BJ (cell line): ENCODE measurements around the gene PHLDB1. TPM values are rescaled to one million over a fixed set of nuclear protein-coding genes. Genes with fewer than 3 reads are reported as not detected.

Experiments used
- CTCF ChIA-PET: fragments of 350-600 bp; formaldehyde crosslinking; extraction: SDS; loops from one replicate; lab custom pipeline; 2021; ENCODE audit warnings: antibody characterized with exemption, inconsistent platforms; lab: Yijun Ruan, JAX
- POLR2A ChIA-PET: fragments of 300-600 bp; sonication (Branson Sonifier 250); formaldehyde crosslinking; extraction: SDS; loops from one replicate; lab custom pipeline; 2021; ENCODE audit warnings: antibody characterized with exemption; lab: Charles Lee
- DNase-seq: peaks from one replicate; pipeline ENCODE4 v3.0.0-alpha.2; 2011; ENCODE audit warnings: low read depth
- H3K27me3 ChIP-seq: 2 replicates; pipeline ENCODE4 v1.6.0; 2011; ENCODE audit warnings: low read length; ENCODE audit not compliant: control insufficient read depth, insufficient read depth
- H3K36me3 ChIP-seq: 2 replicates; pipeline ENCODE4 v1.5.1; 2011; ENCODE audit warnings: low read length; ENCODE audit not compliant: control insufficient read depth, insufficient read depth
- H3K4me3 ChIP-seq: 2 replicates; pipeline ENCODE4 v1.5.1; 2011; ENCODE audit warnings: low read depth, mild to moderate bottlenecking, control low read depth, low read length
- polyA plus RNA-seq: library from polyadenylated mRNA; depleted of rRNA; stranded (reverse); fragments of >200 nt; gene quantifications from 2 replicates; pipeline ENCODE4 v1.2.3, GENCODE V29; 2011
- TF ChIP-seq, protein P1 (sequence below): IDR thresholded peaks from 2 replicates; pipeline ENCODE4 v1.5.1; 2011; ENCODE audit warnings: low read depth, mild to moderate bottlenecking, control low read depth, inconsistent platforms, low read length, moderate library complexity; ENCODE audit not compliant: insufficient read depth

Gene PHLDB1
- polyA plus RNA-seq, 1 experiment, result 74.7 TPM

DNA sequence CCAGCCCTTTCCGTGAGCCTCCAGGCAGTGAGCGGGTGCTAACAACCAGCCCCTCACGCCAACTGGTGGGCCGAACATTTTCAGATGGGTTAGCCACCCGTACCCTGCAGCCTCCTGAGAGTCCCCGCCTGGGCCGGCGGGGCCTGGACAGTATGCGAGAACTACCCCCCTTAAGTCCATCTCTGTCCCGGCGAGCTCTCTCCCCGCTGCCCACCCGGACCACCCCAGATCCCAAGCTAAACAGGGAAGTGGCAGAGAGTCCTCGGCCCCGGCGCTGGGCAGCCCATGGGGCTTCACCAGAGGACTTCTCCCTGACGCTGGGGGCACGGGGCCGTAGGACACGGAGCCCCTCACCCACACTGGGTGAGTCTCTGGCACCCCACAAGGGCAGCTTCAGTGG, 20.6 kb downstream of the PHLDB1 start:
- POLR2A ChIA-PET, result no interaction called here
- peaks cover 56% of the 10 kb centered on the region for H3K36me3 ChIP-seq
- TF ChIP-seq, protein P1, sequence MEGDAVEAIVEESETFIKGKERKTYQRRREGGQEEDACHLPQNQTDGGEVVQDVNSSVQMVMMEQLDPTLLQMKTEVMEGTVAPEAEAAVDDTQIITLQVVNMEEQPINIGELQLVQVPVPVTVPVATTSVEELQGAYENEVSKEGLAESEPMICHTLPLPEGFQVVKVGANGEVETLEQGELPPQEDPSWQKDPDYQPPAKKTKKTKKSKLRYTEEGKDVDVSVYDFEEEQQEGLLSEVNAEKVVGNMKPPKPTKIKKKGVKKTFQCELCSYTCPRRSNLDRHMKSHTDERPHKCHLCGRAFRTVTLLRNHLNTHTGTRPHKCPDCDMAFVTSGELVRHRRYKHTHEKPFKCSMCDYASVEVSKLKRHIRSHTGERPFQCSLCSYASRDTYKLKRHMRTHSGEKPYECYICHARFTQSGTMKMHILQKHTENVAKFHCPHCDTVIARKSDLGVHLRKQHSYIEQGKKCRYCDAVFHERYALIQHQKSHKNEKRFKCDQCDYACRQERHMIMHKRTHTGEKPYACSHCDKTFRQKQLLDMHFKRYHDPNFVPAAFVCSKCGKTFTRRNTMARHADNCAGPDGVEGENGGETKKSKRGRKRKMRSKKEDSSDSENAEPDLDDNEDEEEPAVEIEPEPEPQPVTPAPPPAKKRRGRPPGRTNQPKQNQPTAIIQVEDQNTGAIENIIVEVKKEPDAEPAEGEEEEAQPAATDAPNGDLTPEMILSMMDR, result no peak
- H3K4me3 ChIP-seq, result no peak overlapping the region
- H3K27me3 ChIP-seq, result no peaks in the 10 kb centered on the region
- DNase-seq, result no peak
- CTCF ChIA-PET, result no interaction called here

DNA sequence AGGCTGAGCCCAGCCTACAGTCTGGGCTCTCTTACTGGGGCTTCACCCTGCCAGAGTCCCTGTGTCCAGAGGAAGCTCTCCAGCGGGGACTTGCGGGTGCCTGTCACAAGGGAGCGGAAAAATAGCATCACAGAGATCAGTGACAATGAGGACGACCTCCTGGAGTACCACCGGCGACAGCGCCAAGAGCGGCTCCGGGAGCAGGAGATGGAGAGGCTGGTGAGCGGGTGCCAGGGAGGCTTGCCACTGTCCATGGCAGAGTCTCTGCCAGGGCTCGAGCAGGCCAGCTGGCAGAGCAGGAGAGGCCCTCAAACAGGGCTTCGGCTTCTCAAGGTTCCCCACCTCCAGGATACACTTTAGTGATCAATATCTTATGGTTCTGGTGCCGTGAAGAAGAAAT, 21.0 kb downstream of the PHLDB1 start:
- ChIA-PET CTCF (interaction anchor here (1.2 to 1.4 kb wide), 3 partner anchors 21 to 61 kb away, joined by 3 to 5 read pairs (median 3); partner anchors contain the start of gene PHLDB1), POLR2A (no interaction called here)
- TF ChIP-seq, protein P1, result no peak
- DNase-seq, result no peak
- Histone ChIP-seq H3K4me3 (no peak overlapping the region), H3K27me3 (no peaks in the 10 kb centered on the region), H3K36me3 (peaks cover 57% of the 10 kb centered on the region)

DNA sequence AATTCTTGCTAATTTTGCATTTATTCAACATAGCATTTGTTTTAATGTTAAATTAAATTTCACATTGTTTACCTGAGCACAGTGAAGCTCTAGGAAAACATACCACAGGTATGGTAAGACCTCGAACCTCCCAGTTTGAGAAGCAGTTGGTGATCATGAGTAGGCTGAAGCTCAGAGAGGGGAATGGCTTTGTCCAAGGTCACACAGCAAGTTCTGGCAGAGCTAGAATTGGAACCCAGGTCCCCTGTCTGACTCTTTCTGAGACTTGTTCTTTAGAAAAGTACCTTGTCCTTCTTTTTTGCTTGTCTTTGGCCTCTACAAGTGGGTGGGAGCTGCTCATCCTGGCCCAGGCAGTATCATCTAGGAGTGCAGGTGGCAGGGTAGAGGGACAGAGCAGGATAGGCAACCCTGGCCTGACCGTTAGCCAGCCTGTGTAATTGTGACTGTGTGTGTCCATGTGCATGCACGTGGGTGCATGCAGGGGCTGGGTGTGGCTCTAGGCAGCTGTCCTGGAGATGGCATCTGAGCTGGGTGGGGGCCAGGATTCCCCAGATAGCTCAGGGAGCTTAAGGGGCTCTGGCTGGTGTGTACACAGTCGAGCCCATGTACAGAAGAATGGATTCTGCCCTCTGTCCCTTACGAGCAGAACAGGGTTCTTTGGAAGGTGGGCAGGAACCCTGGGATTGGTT, 21.6 kb downstream of the PHLDB1 start:
- no peak overlapping the region for H3K4me3 ChIP-seq
- H3K27me3 ChIP-seq, result no peaks in the 10 kb centered on the region
- peaks cover 56% of the 10 kb centered on the region for H3K36me3 ChIP-seq
- ChIA-PET POLR2A (no interaction called here), CTCF (interaction anchor here (1.2 to 1.4 kb wide), 3 partner anchors 22 to 61 kb away, joined by 3 to 5 read pairs (median 3); partner anchors contain the start of gene PHLDB1)
- no peak for DNase-seq
- TF ChIP-seq, protein P1, result no peak

DNA sequence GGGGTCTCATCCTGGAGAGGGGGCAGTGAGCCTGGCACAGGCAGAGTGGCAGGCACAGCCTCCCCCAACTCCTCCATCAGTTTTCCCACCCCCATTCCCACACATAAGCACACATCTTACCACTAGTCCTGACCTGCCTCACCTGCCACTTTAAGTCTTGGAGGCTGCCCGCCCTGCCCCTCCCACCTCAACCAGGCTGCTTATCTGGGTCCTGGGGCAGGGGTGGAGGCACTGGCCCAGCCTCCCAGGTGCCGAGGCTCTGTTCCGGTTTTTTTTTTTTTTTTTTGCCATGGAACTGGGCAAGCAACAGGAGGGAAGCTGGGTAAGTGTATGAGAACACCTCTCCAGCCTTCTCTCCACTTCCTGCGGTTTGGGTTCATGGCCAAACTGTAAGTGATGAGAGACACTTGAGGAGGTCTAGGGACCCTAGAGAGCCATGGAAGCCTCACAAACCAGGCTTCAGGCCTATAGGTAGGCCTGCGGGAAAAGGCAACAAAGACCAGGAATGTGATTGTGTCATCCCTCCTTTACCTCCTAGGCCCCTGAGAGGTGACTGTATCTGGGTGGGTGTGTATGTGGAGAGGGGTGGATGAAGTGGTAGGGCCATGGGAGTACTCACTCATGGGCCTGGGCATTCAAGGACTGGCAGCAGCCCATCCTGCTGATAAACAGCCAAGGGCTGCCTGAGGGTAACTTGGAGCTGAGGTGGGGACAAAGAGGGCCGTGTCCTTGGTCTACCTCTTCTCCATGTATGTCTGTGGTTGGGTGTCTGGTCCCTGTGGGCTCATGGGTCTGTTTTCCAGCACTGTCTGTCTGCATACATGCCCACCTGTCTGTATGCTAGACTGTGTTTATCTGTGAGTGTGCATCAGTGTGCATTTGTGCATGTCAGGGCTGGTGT, 22.6 kb downstream of the PHLDB1 start:
- CTCF ChIA-PET, result interaction anchor here (1.2 to 1.4 kb wide), 3 partner anchors 23 to 60 kb away, joined by 3 to 5 read pairs (median 3); partner anchors contain the start of gene PHLDB1
- peaks cover 51% of the 10 kb centered on the region for H3K36me3 ChIP-seq
- POLR2A ChIA-PET, result no interaction called here

More for the DNA sequence above, 22.6 kb downstream of the PHLDB1 start:
- Histone ChIP-seq H3K27me3 (no peaks in the 10 kb centered on the region), H3K4me3 (no peak overlapping the region)
- DNase-seq, result no peak
- TF ChIP-seq, protein P1, result no peak
